H54 (cell line): ENCODE data around the gene MRLN.
"Not testable (repeated sequence)": the region's sequence is repeated elsewhere in the genome, so short reads cannot be mapped to it uniquely, and the experiment has no call there.

ENCODE experiments used
- DNase-seq: peaks from one replicate; pipeline ENCODE4 v3.0.0; 2011; ENCODE audit warnings: low spot score, mixed read lengths; ENCODE audit not compliant: insufficient read length
- FAIRE-seq: peaks from 3 replicates; lab custom pipeline; 2011; peaks lifted over from hg19 to GRCh38; lab: Jason Lieb, UNC
- POLR2A ChIP-seq: IDR thresholded peaks from 2 replicates; pipeline ENCODE4 v1.6.1; 2011; ENCODE audit warnings: low read depth, mild to moderate bottlenecking, low read length

Gene MRLN

GRCh38 chr10:59753267-59753666 lies at the start of gene MRLN:
Gene MRLN, minus strand, starts transcription at chr10:59753455.
- no peak for TF ChIP-seq POLR2A
- DNase-seq (no peak), FAIRE-seq (no peak)

GRCh38 chr10:59801171-59801570 lies 47.9 kb upstream of the MRLN start:
- DNase-seq (no peak), FAIRE-seq (no peak)
- no peak for TF ChIP-seq POLR2A

GRCh38 chr10:59799421-59799820 lies 46.2 kb upstream of the MRLN start:
- no peak for DNase-seq
- TF ChIP-seq POLR2A: no peak
- FAIRE-seq: peak; percentile 67

- DNase-seq: no peak
Measured at GRCh38 chr10:59793919-59794318, 40.7 kb upstream of the MRLN start.

GRCh38 chr10:59792812-59793211 lies 39.6 kb upstream of the MRLN start:
- DNase-seq (no peak), FAIRE-seq (no peak)
- TF ChIP-seq POLR2A: no peak

More at GRCh38 chr10:59793919-59794318, 40.7 kb upstream of the MRLN start:
- no peak for TF ChIP-seq POLR2A
- no peak for FAIRE-seq

GRCh38 chr10:59791601-59792000 lies 38.3 kb upstream of the MRLN start:
- no peak for TF ChIP-seq POLR2A
- no peak for FAIRE-seq
- no peak for DNase-seq

GRCh38 chr10:59790080-59790479 lies 36.8 kb upstream of the MRLN start:
- not testable (repeated sequence) for DNase-seq
- FAIRE-seq: peak; percentile 36

DNA sequence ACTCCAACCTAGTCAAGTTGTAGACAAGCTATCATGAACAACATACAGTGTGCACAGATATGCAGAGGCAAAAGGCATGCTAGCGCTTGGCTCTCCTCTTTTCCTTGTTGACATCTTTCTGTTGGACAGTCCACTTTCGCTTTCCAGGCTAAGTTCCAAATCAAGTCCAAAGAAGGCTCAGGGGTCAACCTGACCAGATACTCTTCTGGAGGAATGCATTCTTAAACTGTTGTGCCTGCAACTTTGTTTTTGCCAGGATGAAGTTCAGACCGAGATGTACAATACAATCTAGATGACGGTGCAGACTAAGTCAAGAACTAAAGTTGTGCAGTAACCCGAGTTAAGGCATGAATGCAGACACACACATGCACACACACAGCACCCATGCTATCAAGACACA lies 35.7 kb upstream of the MRLN start:
- DNase-seq: not testable (repeated sequence)
- peak; percentile 65 for FAIRE-seq

- DNase-seq, FAIRE-seq: not testable (repeated sequence)
Measured at GRCh38 chr10:59787032-59787431, 33.8 kb upstream of the MRLN start.

DNA sequence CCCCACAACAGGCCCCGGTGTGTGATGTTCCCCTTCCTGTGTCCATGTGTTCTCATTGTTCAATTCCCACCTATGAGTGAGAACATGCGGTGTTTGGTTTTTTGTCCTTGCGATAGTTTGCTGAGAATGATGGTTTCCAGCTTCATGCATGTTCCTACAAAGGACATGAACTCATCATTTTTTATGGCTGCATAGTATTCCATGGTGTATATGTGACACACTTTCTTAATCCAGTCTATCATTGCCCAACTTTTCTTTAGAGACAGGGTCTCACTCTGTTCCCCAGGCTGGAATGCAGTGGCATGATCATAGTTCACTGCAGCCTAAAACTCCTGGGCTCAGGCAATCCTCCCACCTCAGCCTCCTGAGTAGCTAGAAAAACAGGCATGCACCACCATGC lies 32.2 kb upstream of the MRLN start:
- DNase-seq, FAIRE-seq: not testable (repeated sequence)

GRCh38 chr10:59781511-59781910 lies 28.3 kb upstream of the MRLN start:
- no peak for TF ChIP-seq POLR2A
- DNase-seq (no peak), FAIRE-seq (no peak)

DNA sequence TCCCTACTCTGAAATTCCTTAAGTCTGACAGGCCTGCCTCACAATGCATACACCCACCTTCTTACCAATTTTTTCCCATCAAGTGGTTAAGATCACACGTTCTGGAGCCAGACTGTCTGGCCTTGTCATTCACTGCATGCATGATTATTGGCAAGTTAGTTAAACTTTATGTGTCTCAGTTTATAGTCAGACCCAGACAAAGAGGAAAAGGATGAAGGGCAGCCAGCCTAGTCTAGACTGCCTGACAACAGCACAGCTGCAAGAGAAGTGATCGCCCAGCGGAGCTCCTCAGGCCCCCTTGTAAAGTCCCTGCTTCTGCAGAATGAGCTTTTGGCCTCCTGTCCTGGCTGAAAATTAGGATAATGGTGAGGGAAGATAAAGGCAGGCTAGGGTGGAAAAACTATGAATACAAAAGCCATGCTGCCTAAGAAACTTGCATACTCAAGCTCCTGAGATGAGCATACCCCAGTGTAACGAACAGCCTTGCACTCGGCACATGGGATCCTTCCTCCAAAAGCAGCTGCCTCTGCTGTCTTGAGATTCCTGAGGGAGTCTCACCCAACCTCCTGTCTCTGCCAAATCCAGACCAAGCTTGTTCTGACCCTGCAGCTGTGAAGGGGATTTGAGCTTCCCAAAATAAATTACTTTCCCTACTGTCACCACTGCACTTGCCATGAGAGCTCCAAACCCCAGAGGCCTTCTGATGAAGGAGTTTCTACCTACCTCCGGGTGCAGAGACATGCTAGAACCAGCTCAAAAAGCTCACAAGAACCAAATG lies 26.7 kb upstream of the MRLN start:
- no peak for TF ChIP-seq POLR2A

DNA sequence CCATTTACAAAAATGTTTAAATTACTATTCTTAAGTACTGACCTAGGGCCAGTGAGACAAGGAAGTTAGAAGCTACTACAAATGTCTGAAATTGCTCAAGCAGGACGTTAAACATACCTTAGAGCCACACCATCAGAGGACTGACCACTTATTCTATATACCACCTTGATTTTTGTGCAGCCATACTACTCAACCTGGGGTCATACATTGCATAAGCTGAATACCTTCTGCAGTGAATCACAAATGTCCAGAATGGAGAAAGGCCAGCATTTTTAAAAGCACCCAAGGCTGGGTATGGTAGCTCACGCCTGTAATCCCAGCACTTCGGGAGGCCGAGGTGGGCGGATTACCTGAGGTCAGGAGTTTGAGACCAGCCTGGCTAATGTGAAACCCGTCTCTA lies 21.2 kb upstream of the MRLN start:
- DNase-seq (no peak), FAIRE-seq (no peak)
- no peak for TF ChIP-seq POLR2A

More for the DNA sequence above, 26.7 kb upstream of the MRLN start:
- DNase-seq (no peak), FAIRE-seq (no peak)

DNA sequence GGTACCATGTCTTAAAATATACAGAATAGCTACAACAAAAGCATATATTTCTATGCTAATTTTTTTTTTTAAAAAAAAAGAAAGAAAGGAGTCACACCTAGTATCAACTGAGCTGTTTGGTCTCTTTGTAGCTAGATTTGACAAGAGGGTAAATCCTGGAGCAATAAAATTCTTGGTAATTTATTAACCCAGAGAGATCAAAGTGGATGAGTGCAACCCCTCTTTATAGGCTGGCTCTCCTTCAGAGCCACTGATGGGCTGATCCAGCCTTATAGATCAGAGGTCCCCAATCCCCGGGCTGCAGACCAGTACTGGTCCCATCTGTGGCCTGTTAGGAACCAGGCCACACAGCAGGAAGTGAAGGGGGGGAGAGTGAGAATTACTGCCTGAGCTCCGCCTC lies 19.8 kb upstream of the MRLN start:
- DNase-seq: no peak
- TF ChIP-seq POLR2A: no peak
- no peak for FAIRE-seq

- FAIRE-seq (no peak), DNase-seq (no peak)
- TF ChIP-seq POLR2A: no peak
Measured at GRCh38 chr10:59771162-59771807, 18.0 kb upstream of the MRLN start.
